OCI-LY7 (cell line): Measurements from ENCODE around the gene PPM1L. TPM values are rescaled to one million over a fixed set of nuclear protein-coding genes. Genes with fewer than 3 reads are reported as not detected.

Experiments
- BruUV-seq: library from RNA; stranded (reverse); fragments of 400-500 nt; replicated peaks from 2 replicates; lab custom pipeline; 2021; lab: Mats Ljungman, UMichigan
- CTCF ChIA-PET: fragments of 300-600 bp; sonication (Branson Sonifier 250); formaldehyde crosslinking; loops from one replicate; lab custom pipeline; 2022; ENCODE audit warnings: antibody characterized with exemption; ENCODE audit not compliant: unreplicated experiment; lab: Charles Lee
- POLR2A ChIA-PET: fragments of 300-600 bp; sonication (Branson Sonifier 250); formaldehyde crosslinking; loops from one replicate; lab custom pipeline; 2022; ENCODE audit warnings: antibody characterized with exemption; lab: Charles Lee
- DNase-seq: peaks from one replicate; pipeline ENCODE4 v3.0.0-alpha.2; 2015; ENCODE audit warnings: low spot score
- H2AFZ ChIP-seq: fragments of 200-600 bp; sonication (generic), shearing (Covaris generic); 2 replicates; pipeline ENCODE4 v1.6.1; 2014; ENCODE audit warnings: mild to moderate bottlenecking, antibody characterized with exemption, low read length, moderate library complexity
- H3K27ac ChIP-seq: fragments of 200-600 bp; sonication (generic); 2 replicates; pipeline ENCODE4 v1.5.1; 2014; ENCODE audit warnings: mixed run types, low read depth, mild to moderate bottlenecking, moderate library complexity, low read length, inconsistent platforms; ENCODE audit not compliant: poor library complexity, severe bottlenecking
- H3K36me3 ChIP-seq: fragments of 200-600 bp; sonication (generic); 2 replicates; pipeline ENCODE4 v1.6.1; 2014; ENCODE audit warnings: mild to moderate bottlenecking, antibody characterized with exemption, low read length, moderate library complexity, mixed read lengths; ENCODE audit not compliant: insufficient read depth
- H3K4me1 ChIP-seq: fragments of 200-600 bp; sonication (generic); 2 replicates; pipeline ENCODE4 v1.5.1; 2014; ENCODE audit warnings: mild to moderate bottlenecking, low read length; ENCODE audit not compliant: insufficient read depth, poor library complexity, severe bottlenecking
- H3K4me2 ChIP-seq: fragments of 200-600 bp; sonication (generic); 2 replicates; pipeline ENCODE4 v1.6.1; 2014; ENCODE audit warnings: mild to moderate bottlenecking, low read length
- H3K4me3 ChIP-seq: fragments of 200-600 bp; sonication (generic); 2 replicates; pipeline ENCODE4 v1.5.1; 2014; ENCODE audit warnings: mild to moderate bottlenecking, low read depth, low read length; ENCODE audit not compliant: poor library complexity, severe bottlenecking
- H3K79me2 ChIP-seq: fragments of 200-600 bp; sonication (generic); 2 replicates; pipeline ENCODE4 v1.6.1; 2016; ENCODE audit warnings: low read depth, mild to moderate bottlenecking, low read length, moderate library complexity, mixed read lengths; ENCODE audit not compliant: insufficient read depth
- H3K9me2 ChIP-seq: fragments of 200-600 bp; sonication (generic); 2 replicates; pipeline ENCODE4 v1.6.1; 2016; ENCODE audit warnings: mild to moderate bottlenecking, low read length, mixed read lengths; ENCODE audit not compliant: insufficient read depth
- H3K9me3 ChIP-seq: fragments of 200-600 bp; sonication (generic); 2 replicates; pipeline ENCODE4 v1.6.1; 2014; ENCODE audit warnings: mild to moderate bottlenecking, mixed run types, low read length, mixed read lengths
- H4K20me1 ChIP-seq: fragments of 200-600 bp; sonication (generic); 2 replicates; pipeline ENCODE4 v1.6.1; 2014; ENCODE audit warnings: mild to moderate bottlenecking, antibody characterized with exemption, low read length, moderate library complexity, mixed read lengths; ENCODE audit not compliant: insufficient read depth
- EZH2phosphoT487 ChIP-seq: fragments of 200-600 bp; sonication (generic); IDR thresholded peaks from 2 replicates; pipeline ENCODE4 v1.6.1; 2018; ENCODE audit warnings: low read depth, borderline replicate concordance, mild to moderate bottlenecking, mixed run types, antibody characterized with exemption, low read length, moderate library complexity, mixed read lengths
- intact Hi-C: fragments of 100-400 bp; cut with micrococcal nuclease; formaldehyde crosslinking; loops from one replicate; pipeline ENCODE4 v1.10.0; 2022; ENCODE audit not compliant: unreplicated experiment
- total RNA-seq, 2 experiments: library from RNA; depleted of rRNA in 1 of 2; stranded (reverse); fragments of >200 nt in 1 of 2; shearing (Covaris generic) in 1 of 2; gene quantifications; 2 replicates each; pipeline ENCODE4 v1.2.3, GENCODE V29; 2014 to 2022
- TF ChIP-seq, protein P1 (sequence below): fragments of 200-600 bp; sonication (generic); conservative IDR thresholded peaks from 2 replicates; pipeline ENCODE4 v1.5.1; 2014; ENCODE audit warnings: mild to moderate bottlenecking, antibody characterized with exemption, low read length, moderate library complexity, mixed read lengths

The PPM1L gene
- total RNA-seq, 2 experiments from 2014 or later, result 10.3 to 14.7 TPM

DNA sequence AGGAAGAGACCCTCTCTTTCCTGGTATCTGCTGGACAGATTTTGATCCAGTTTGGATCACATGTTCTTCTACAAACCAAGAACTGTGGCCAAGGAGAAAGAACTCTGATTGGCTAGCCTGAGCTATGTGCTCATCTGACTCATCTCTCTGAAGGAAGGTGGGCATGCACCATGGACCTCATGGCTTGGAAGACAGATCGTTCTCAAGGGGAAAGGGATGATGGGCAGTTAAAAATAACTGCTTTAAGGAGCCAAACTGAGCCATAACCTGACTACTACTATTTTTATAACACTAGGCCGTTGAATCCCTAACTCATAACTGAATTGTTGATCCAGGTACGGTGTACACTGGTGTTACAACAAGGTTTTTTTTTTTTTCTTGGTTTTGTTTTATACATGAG is 236.7 kb downstream of the PPM1L start:
- H3K27ac ChIP-seq, result no peak overlapping the region
- H4K20me1 ChIP-seq, result no peaks in the 10 kb centered on the region
- POLR2A ChIA-PET, result interaction anchor here (0.8 to 1.1 kb wide), 3 partner anchors 13 to 22 kb away, joined by 3 to 4 read pairs (median 3); no protein-coding TSS in a partner anchor
- no TSS peak for BruUV-seq
- H3K4me2 ChIP-seq, result no peak overlapping the region
- CTCF ChIA-PET, result no interaction called here
- H3K79me2 ChIP-seq, result no peaks in the 10 kb centered on the region
- TF ChIP-seq, protein P1, sequence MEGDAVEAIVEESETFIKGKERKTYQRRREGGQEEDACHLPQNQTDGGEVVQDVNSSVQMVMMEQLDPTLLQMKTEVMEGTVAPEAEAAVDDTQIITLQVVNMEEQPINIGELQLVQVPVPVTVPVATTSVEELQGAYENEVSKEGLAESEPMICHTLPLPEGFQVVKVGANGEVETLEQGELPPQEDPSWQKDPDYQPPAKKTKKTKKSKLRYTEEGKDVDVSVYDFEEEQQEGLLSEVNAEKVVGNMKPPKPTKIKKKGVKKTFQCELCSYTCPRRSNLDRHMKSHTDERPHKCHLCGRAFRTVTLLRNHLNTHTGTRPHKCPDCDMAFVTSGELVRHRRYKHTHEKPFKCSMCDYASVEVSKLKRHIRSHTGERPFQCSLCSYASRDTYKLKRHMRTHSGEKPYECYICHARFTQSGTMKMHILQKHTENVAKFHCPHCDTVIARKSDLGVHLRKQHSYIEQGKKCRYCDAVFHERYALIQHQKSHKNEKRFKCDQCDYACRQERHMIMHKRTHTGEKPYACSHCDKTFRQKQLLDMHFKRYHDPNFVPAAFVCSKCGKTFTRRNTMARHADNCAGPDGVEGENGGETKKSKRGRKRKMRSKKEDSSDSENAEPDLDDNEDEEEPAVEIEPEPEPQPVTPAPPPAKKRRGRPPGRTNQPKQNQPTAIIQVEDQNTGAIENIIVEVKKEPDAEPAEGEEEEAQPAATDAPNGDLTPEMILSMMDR, result no peak
- no peak for TF ChIP-seq EZH2phosphoT487
- H2AFZ ChIP-seq, result no peak overlapping the region
- no peak overlapping the region for H3K4me3 ChIP-seq
- no peaks in the 10 kb centered on the region for H3K4me1 ChIP-seq
- intact Hi-C loops, result no loop called here
- no peak for DNase-seq
- H3K36me3 ChIP-seq, result no peaks in the 10 kb centered on the region
- H3K9me2 ChIP-seq, result no peaks in the 10 kb centered on the region
- H3K9me3 ChIP-seq, result no peaks in the 10 kb centered on the region

DNA sequence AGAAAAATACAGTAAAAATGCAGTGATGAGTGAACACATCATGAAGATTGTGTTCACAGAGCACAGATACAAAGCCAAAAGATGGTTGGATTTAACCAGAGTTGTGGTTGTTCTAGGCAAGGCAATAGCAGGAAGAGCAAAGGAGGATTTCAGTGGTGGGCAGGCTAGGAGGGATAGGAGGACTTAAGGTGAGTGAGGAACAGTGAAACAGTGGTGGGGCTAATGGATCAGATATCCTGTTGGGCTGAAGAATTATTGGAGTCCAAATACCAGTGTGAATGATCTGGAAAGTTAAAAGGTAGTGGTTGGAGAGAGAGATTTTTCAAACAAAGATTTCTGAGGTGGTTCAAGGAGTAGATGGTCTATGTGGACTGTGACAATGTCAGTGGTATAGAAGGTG is 240.8 kb downstream of the PPM1L start:
- POLR2A ChIA-PET, result no interaction called here
- intact Hi-C loops, result no loop called here
- no peaks in the 10 kb centered on the region for H3K36me3 ChIP-seq

DNA sequence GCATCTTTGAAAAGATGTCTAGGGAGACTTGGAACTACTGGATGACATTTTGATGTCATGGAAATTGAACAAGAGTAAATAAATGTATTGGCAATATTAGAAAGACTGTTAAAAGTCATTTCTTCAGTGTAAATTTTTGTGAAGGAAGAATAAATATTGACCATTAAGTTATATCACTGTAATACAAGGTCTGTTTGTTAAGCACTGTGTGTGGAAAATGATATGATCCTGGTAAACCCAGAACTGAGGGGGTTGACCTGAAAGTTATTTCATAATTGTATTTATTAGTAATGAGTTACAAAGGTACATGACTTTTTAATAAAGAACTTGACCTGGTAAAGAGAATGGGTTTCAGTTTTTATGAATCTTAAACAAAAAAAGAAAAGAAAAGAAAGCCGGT is 242.6 kb downstream of the PPM1L start:
- Histone ChIP-seq H3K9me2 (no peaks in the 10 kb centered on the region), H3K9me3 (no peaks in the 10 kb centered on the region), H4K20me1 (no peaks in the 10 kb centered on the region), H3K4me2 (no peak overlapping the region), H3K4me1 (peaks cover 4% of the 10 kb centered on the region), H2AFZ (no peak overlapping the region), H3K27ac (no peak overlapping the region), H3K36me3 (no peaks in the 10 kb centered on the region), H3K79me2 (no peaks in the 10 kb centered on the region), H3K4me3 (no peak overlapping the region)
- TF ChIP-seq, protein P1, result no peak
- TF ChIP-seq EZH2phosphoT487, result no peak
- intact Hi-C loops, result no loop called here
- ChIA-PET CTCF (no interaction called here), POLR2A (no interaction called here)
- DNase-seq, result no peak
- BruUV-seq, result no TSS peak

More for the DNA sequence above, 240.8 kb downstream of the PPM1L start:
- Histone ChIP-seq H4K20me1 (no peaks in the 10 kb centered on the region), H3K27ac (no peak overlapping the region), H3K9me3 (no peaks in the 10 kb centered on the region), H3K4me1 (peaks cover 4% of the 10 kb centered on the region), H3K4me2 (no peak overlapping the region), H3K79me2 (no peaks in the 10 kb centered on the region), H2AFZ (no peak overlapping the region), H3K9me2 (no peaks in the 10 kb centered on the region), H3K4me3 (no peak overlapping the region)
- CTCF ChIA-PET, result no interaction called here
- no peak for TF ChIP-seq EZH2phosphoT487
- TF ChIP-seq, protein P1, result no peak
- DNase-seq, result no peak
- BruUV-seq, result no TSS peak
